H1 (cell line): ENCODE measurements around the gene GRM8. TPM values are rescaled to one million over a fixed set of nuclear protein-coding genes. Genes with fewer than 3 reads are reported as not detected.
"Not testable (repeated sequence)": the region's sequence is repeated elsewhere in the genome, so short reads cannot be mapped to it uniquely, and the experiment has no call there.

ENCODE experiments used
- CTCF ChIA-PET: fragments of 300-600 bp; sonication (Branson Sonifier 250); formaldehyde crosslinking; loops from one replicate; lab custom pipeline; 2021; ENCODE audit not compliant: partially characterized antibody; lab: Charles Lee
- POLR2A ChIA-PET: fragments of 300-600 bp; sonication (Branson Sonifier 250); formaldehyde crosslinking; loops from one replicate; lab custom pipeline; 2021; ENCODE audit warnings: inconsistent platforms; ENCODE audit not compliant: partially characterized antibody; lab: Charles Lee
- DNase-seq, 2 experiments: peaks; one replicate each; pipeline versions ENCODE4 v3.0.0 to v3.0.0-alpha.2; 2010 to 2022; ENCODE audit warnings: low spot score in 2 of 2, low read depth in 1 of 2, mixed read lengths in 1 of 2
- FAIRE-seq: peaks from 2 replicates; lab custom pipeline; 2011; peaks lifted over from hg19 to GRCh38; lab: Jason Lieb, UNC
- H2AFZ ChIP-seq: 2 replicates; pipeline ENCODE4 v1.8.1; 2012; ENCODE audit warnings: low read length, inconsistent platforms
- H2AK5ac ChIP-seq: 2 replicates; pipeline ENCODE4 v1.6.1; 2013; ENCODE audit warnings: low read depth, low read length
- H2BK120ac ChIP-seq: replicated peaks from 2 replicates; pipeline ENCODE3; 2013; ENCODE audit warnings: low read depth, low read length, inconsistent platforms
- H2BK12ac ChIP-seq: 2 replicates; pipeline ENCODE4 v1.6.1; 2013; ENCODE audit warnings: low read depth, low read length
- H2BK15ac ChIP-seq: 2 replicates; pipeline ENCODE4 v1.6.1; 2013; ENCODE audit warnings: low read length
- H2BK20ac ChIP-seq: 2 replicates; pipeline ENCODE4 v1.6.1; 2013; ENCODE audit warnings: low read length
- H2BK5ac ChIP-seq: 2 replicates; pipeline ENCODE4 v1.6.1; 2013; ENCODE audit warnings: low read depth, low read length
- H3K14ac ChIP-seq: 2 replicates; pipeline ENCODE4 v1.6.1; 2013; ENCODE audit warnings: inconsistent platforms; ENCODE audit not compliant: insufficient read length
- H3K18ac ChIP-seq: 2 replicates; pipeline ENCODE4 v1.6.1; 2013; ENCODE audit warnings: low read length; ENCODE audit errors: extremely low read depth
- H3K23ac ChIP-seq: 2 replicates; pipeline ENCODE4 v1.6.1; 2013; ENCODE audit warnings: inconsistent platforms; ENCODE audit not compliant: insufficient read length
- H3K23me2 ChIP-seq: 2 replicates; pipeline ENCODE4 v1.6.1; 2013; ENCODE audit warnings: low read depth, low read length
- H3K27ac ChIP-seq: 2 replicates; pipeline ENCODE4 v1.6.1; 2011; ENCODE audit warnings: low read depth, low read length, inconsistent platforms
- H3K27me3 ChIP-seq, 4 experiments: replicated peaks in 1 of 4; 1 replicate in 1 of 4; 2 replicates in 3 of 4; pipeline versions ENCODE4 v1.6.1 to v1.8.1; 2011 to 2013; ENCODE audit warnings: low read length in 3 of 4, mild to moderate bottlenecking in 3 of 4, inconsistent platforms in 2 of 4, mixed read lengths in 2 of 4, moderate library complexity in 1 of 4; ENCODE audit not compliant: control insufficient read depth in 3 of 4, insufficient read depth in 3 of 4; ENCODE audit errors: extremely low read depth in 1 of 4
- H3K36me3 ChIP-seq, 4 experiments: 2 replicates each; pipeline versions ENCODE4 v1.6.1 to v1.8.1; 2011 to 2013; ENCODE audit warnings: mild to moderate bottlenecking in 4 of 4, low read length in 3 of 4, moderate library complexity in 2 of 4, control low read depth in 1 of 4, inconsistent platforms in 1 of 4; ENCODE audit not compliant: insufficient read depth in 4 of 4, control insufficient read depth in 2 of 4
- H3K4ac ChIP-seq: replicated peaks from 2 replicates; pipeline ENCODE3; 2013; ENCODE audit warnings: low read length, low read depth, mixed read lengths, inconsistent platforms; ENCODE audit not compliant: insufficient read length
- H3K4me1 ChIP-seq, 4 experiments: replicated peaks in 1 of 4; 1 replicate in 1 of 4; 2 replicates in 3 of 4; pipeline versions ENCODE4 v1.6.1 to v1.8.1; 2011 to 2013; ENCODE audit warnings: low read length in 3 of 4, inconsistent platforms in 2 of 4, mixed read lengths in 1 of 4; ENCODE audit not compliant: insufficient read depth in 4 of 4, control insufficient read depth in 3 of 4
- H3K4me2 ChIP-seq, 2 experiments: 2 replicates each; pipeline versions ENCODE4 v1.6.1 to v1.8.1; 2011 to 2013; ENCODE audit warnings: low read depth in 2 of 2, low read length in 2 of 2, control low read depth in 1 of 2, inconsistent platforms in 1 of 2, mild to moderate bottlenecking in 1 of 2; ENCODE audit not compliant: insufficient read depth in 1 of 2
- H3K4me3 ChIP-seq, 4 experiments: fragments of 200-600, 300-600 bp in 1 of 4; sonication (generic), shearing (Covaris generic), sonication (Bioruptor Twin) in 1 of 4; 2 replicates each; pipeline versions ENCODE4 v1.5.1 to v1.8.1; 2011 to 2016; ENCODE audit warnings: low read length in 4 of 4, low read depth in 3 of 4, control low read depth in 2 of 4, inconsistent platforms in 2 of 4, mild to moderate bottlenecking in 2 of 4, mixed read lengths in 1 of 4, moderate library complexity in 1 of 4; ENCODE audit not compliant: insufficient read depth in 2 of 4; ENCODE audit errors: extremely low read depth in 1 of 4
- H3K56ac ChIP-seq: replicated peaks from 2 replicates; pipeline ENCODE3; 2013; ENCODE audit warnings: low read depth, mild to moderate bottlenecking, mixed read lengths, low read length, inconsistent platforms; ENCODE audit not compliant: insufficient read length
- H3K79me1 ChIP-seq: 2 replicates; pipeline ENCODE4 v1.6.1; 2013; ENCODE audit warnings: low read depth, low read length, control low read depth
- H3K79me2 ChIP-seq, 2 experiments: 2 replicates each; pipeline versions ENCODE4 v1.6.1 to v1.8.1; 2012 to 2013; ENCODE audit warnings: low read length in 2 of 2, mild to moderate bottlenecking in 2 of 2, inconsistent platforms in 1 of 2; ENCODE audit not compliant: insufficient read depth in 2 of 2, control insufficient read depth in 1 of 2
- H3K9ac ChIP-seq, 4 experiments: replicated peaks in 1 of 4; 1 replicate in 1 of 4; 2 replicates in 3 of 4; pipeline versions ENCODE4 v1.6.1 to v1.8.1; 2011 to 2013; ENCODE audit warnings: low read depth in 3 of 4, low read length in 3 of 4, control low read depth in 2 of 4, mild to moderate bottlenecking in 2 of 4, moderate library complexity in 2 of 4, inconsistent platforms in 1 of 4; ENCODE audit errors: extremely low read depth in 1 of 4
- H3K9me3 ChIP-seq, 2 experiments: 2 replicates each; pipeline versions ENCODE4 v1.6.1 to v1.8.1; 2012 to 2013; ENCODE audit warnings: mild to moderate bottlenecking in 2 of 2, moderate library complexity in 2 of 2, control low read depth in 1 of 2, inconsistent platforms in 1 of 2, low read depth in 1 of 2, low read length in 1 of 2, mixed read lengths in 1 of 2; ENCODE audit not compliant: insufficient read depth in 2 of 2
- H4K20me1 ChIP-seq, 2 experiments: replicated peaks in 1 of 2; 2 replicates each; pipeline versions ENCODE3 to v1.8.1; 2011 to 2013; ENCODE audit warnings: inconsistent platforms in 2 of 2, low read length in 2 of 2, mild to moderate bottlenecking in 1 of 2; ENCODE audit not compliant: insufficient read depth in 2 of 2, control insufficient read depth in 1 of 2
- H4K5ac ChIP-seq: 2 replicates; pipeline ENCODE4 v1.6.1; 2013; ENCODE audit warnings: low read length, low read depth, mixed read lengths, inconsistent platforms; ENCODE audit not compliant: insufficient read length
- H4K8ac ChIP-seq: 2 replicates; pipeline ENCODE4 v1.8.0; 2013; ENCODE audit warnings: mild to moderate bottlenecking, moderate library complexity, low read length, inconsistent platforms; ENCODE audit not compliant: insufficient read depth; ENCODE audit errors: extremely low read depth
- H4K91ac ChIP-seq: replicated peaks from 2 replicates; pipeline ENCODE3; 2013; ENCODE audit warnings: low read length, mixed read lengths, inconsistent platforms; ENCODE audit not compliant: insufficient read length
- WGBS, 2 experiments: shearing (Covaris generic) in 1 of 2; methylation state at CpG; one replicate each; pipeline versions ENCODE4 v1.1.6 to v1.1.7; 2013 to 2015; ENCODE audit warnings: low lambda C conversion rate in 2 of 2, mixed read lengths in 2 of 2, inconsistent platforms in 1 of 2, low coverage in 1 of 2, missing lambda C conversion rate in 1 of 2; ENCODE audit not compliant: insufficient replicate concordance in 2 of 2, insufficient coverage in 1 of 2, insufficient read length in 1 of 2; ENCODE audit errors: extremely low coverage in 1 of 2, missing lambda C conversion rate in 1 of 2; 5-methylcytosine and 5-hydroxymethylcytosine counted together
- polyA plus RNA-seq, 7 experiments: library from polyadenylated mRNA; depleted of rRNA in 3 of 7; stranded (reverse) in 5 of 7; unstranded in 2 of 7; fragments of >200 nt in 5 of 7; fragments of 200-250 nt in 2 of 7; gene quantifications; 1 replicate in 5 of 7; 2 replicates in 1 of 7; 4 replicates in 1 of 7; pipeline versions ENCODE4 v1.2.1 to v1.2.3, GENCODE V29; 2011 to 2013; ENCODE audit warnings: missing spikeins in 2 of 7, mixed read lengths in 2 of 7
- total RNA-seq: library from RNA; stranded (reverse); fragmentation: NEBNext Ultra II Directional; extraction: Animal tissue kit (Norgen Biotek cat#: 25700); gene quantifications from 2 replicates; pipeline ENCODE4 v1.2.1, GENCODE V29; 2021

Gene GRM8
- total and polyA plus RNA-seq, 2 of the 8 experiments (the other 6 are each of a cell fraction or from before 2014, with no cell fraction given): 2.6 to 2.8 TPM

DNA sequence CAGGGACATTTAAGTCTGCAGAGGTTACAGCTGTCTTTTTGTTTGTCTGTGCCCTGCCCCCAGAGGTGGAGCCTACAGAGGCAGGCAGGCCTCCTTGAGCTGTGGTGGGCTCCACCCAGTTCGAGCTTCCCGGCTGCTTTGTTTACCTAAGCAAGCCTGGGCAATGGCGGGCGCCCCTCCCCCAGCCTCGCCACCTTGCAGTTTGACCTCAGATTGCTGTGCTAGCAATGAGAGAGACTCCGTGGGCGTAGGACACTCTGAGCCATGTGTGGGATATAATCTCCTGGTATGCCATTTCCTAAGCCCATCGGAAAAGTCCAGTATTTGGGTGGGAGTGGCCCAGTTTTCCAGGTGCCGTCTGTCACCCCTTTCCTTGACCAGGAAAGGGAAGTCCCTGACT, 421.5 kb downstream of the GRM8 start:
- H4K20me1 ChIP-seq, H4K8ac ChIP-seq, H3K79me2 ChIP-seq, H3K27me3 ChIP-seq, CTCF ChIA-PET, H3K9ac ChIP-seq, H3K23ac ChIP-seq, H3K4me3 ChIP-seq, H3K14ac ChIP-seq, H3K4ac ChIP-seq, H3K4me1 ChIP-seq, H2BK12ac ChIP-seq, H3K36me3 ChIP-seq, H2BK15ac ChIP-seq, POLR2A ChIA-PET, H2AK5ac ChIP-seq, H3K56ac ChIP-seq, H3K18ac ChIP-seq, H2BK120ac ChIP-seq, DNase-seq, H3K23me2 ChIP-seq, H2BK5ac ChIP-seq, H4K5ac ChIP-seq, H3K4me2 ChIP-seq, H2AFZ ChIP-seq, H3K27ac ChIP-seq, FAIRE-seq, H3K79me1 ChIP-seq, H4K91ac ChIP-seq, H2BK20ac ChIP-seq: not testable (repeated sequence)
- H3K9me3 ChIP-seq: peaks cover 9 to 11% of the 10 kb centered on the region in 2 experiments
- 91% methylated on average over 7 of the region's 9 CpGs; no CpG with 5 or more reads in 1 of the 2 experiments for WGBS, 2 experiments
